GM18507 (cell line): ENCODE results near the gene TNFRSF13B.
A peak's percentile ranks its signal among the peaks of the same experiment; 100 is the strongest.
"Not testable (repeated sequence)": the region's sequence is repeated elsewhere in the genome, so short reads cannot be mapped to it uniquely, and the experiment has no call there.

ENCODE experiments used
- DNase-seq: peaks from one replicate; pipeline ENCODE4 v3.0.0; 2011; ENCODE audit warnings: low read depth; ENCODE audit not compliant: insufficient read length; ENCODE audit errors: extremely low spot score
- FAIRE-seq: peaks from 2 replicates; lab custom pipeline; 2011; peaks lifted over from hg19 to GRCh38; lab: Jason Lieb, UNC

The TNFRSF13B gene

GRCh38 chr17:16971458-16972338 is at the start of gene TNFRSF13B:
TSS of gene TNFRSF13B (minus strand) at chr17:16972118. CDS start at chr17:16972075, 43 bp downstream.
- FAIRE-seq (peak; percentile 93), DNase-seq (no peak)

GRCh38 chr17:17021194-17021863 is 49.4 kb upstream of the TNFRSF13B start:
- DNase-seq, result no peak
- no peak for FAIRE-seq

- FAIRE-seq (no peak), DNase-seq (no peak)
These were observed 48.9 kb upstream of the TNFRSF13B start for GRCh38 chr17:17020821-17021193.

GRCh38 chr17:17019891-17020456 is 48.1 kb upstream of the TNFRSF13B start:
- FAIRE-seq (no peak), DNase-seq (no peak)

- FAIRE-seq, result no peak
These were observed 47.5 kb upstream of the TNFRSF13B start for GRCh38 chr17:17019430-17019762.

GRCh38 chr17:17018612-17019429 is 46.9 kb upstream of the TNFRSF13B start:
- FAIRE-seq (no peak), DNase-seq (no peak)

More at GRCh38 chr17:17019430-17019762, 47.5 kb upstream of the TNFRSF13B start:
- no peak for DNase-seq

GRCh38 chr17:17018021-17018441 is 46.1 kb upstream of the TNFRSF13B start:
- DNase-seq (no peak), FAIRE-seq (no peak)

- FAIRE-seq (no peak), DNase-seq (no peak)
These were observed 45.6 kb upstream of the TNFRSF13B start for GRCh38 chr17:17017343-17018014.

GRCh38 chr17:17016199-17017197 is 44.6 kb upstream of the TNFRSF13B start:
- peak; percentile 36 for FAIRE-seq
- DNase-seq, result not testable (repeated sequence)

GRCh38 chr17:17015230-17015629 is 43.3 kb upstream of the TNFRSF13B start:
- DNase-seq, result no peak
- no peak for FAIRE-seq

- FAIRE-seq, DNase-seq: not testable (repeated sequence)
These were observed 42.8 kb upstream of the TNFRSF13B start for GRCh38 chr17:17014748-17015124.

GRCh38 chr17:17013828-17014747 is 42.2 kb upstream of the TNFRSF13B start:
- not testable (repeated sequence) for DNase-seq, FAIRE-seq

- not testable (repeated sequence) for DNase-seq, FAIRE-seq
These were observed 39.4 kb upstream of the TNFRSF13B start for GRCh38 chr17:17011043-17011907.

- FAIRE-seq, DNase-seq: not testable (repeated sequence)
These were observed 38.7 kb upstream of the TNFRSF13B start for GRCh38 chr17:17010545-17011034.

GRCh38 chr17:17009972-17010371 is 38.1 kb upstream of the TNFRSF13B start:
- not testable (repeated sequence) for DNase-seq
- FAIRE-seq, result peak; percentile 41
